Measurements from ENCODE around the gene CDK5R1. TPM values are rescaled to one million over a fixed set of nuclear protein-coding genes. Genes with fewer than 3 reads are reported as not detected.
A peak's percentile ranks its signal among the peaks of the same experiment; 100 is the strongest.

The CDK5R1 gene
- total RNA-seq, 1 donor from 2014 or later = 1.4 TPM

DNA sequence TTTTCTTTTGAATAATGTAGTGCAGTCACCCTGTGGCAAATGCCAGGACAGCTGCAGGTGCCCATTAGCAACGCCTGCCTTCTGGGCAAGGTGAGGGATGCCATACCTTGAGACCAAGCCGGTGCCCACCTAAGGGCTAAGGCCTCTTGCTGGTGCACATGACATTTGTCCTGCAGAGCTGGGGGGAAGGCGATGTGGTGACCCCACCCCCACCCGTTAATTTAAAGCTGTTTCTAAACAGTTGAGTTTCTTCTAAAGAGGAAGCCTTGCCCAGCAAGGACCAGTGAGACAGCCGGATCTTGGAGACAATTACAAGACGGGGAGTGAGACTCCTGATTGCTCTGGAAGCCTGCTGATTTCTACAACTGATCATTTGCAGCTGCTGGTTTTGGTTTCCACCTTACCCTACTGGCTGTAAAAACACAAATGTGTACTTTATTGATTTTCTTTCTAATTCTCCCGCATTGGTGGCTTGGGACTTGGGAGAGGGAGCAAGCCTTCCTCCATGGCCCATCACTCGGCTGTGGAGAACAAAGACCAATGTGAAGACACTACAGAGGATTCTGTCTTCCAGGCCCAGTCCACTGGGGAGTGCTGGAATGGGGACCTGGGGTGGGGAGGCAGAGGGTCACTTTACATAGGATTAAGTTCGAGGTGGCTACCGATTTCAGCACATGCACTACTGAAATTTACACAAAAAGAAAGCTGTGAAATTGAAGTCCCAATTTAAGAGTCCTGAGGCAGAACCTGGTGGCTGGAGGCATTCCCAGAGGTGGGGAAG is 2.7 kb downstream of the CDK5R1 start:
- DNase-seq = no peak
- intact Hi-C loops (cut with micrococcal nuclease) = no loop called here
- no peak for ATAC-seq

GRCh38 chr17:32490101-32490482 is 3.3 kb downstream of the CDK5R1 start:
- intact Hi-C loops (cut with micrococcal nuclease) = no loop called here
- no peak for DNase-seq
- no peak for ATAC-seq

DNA sequence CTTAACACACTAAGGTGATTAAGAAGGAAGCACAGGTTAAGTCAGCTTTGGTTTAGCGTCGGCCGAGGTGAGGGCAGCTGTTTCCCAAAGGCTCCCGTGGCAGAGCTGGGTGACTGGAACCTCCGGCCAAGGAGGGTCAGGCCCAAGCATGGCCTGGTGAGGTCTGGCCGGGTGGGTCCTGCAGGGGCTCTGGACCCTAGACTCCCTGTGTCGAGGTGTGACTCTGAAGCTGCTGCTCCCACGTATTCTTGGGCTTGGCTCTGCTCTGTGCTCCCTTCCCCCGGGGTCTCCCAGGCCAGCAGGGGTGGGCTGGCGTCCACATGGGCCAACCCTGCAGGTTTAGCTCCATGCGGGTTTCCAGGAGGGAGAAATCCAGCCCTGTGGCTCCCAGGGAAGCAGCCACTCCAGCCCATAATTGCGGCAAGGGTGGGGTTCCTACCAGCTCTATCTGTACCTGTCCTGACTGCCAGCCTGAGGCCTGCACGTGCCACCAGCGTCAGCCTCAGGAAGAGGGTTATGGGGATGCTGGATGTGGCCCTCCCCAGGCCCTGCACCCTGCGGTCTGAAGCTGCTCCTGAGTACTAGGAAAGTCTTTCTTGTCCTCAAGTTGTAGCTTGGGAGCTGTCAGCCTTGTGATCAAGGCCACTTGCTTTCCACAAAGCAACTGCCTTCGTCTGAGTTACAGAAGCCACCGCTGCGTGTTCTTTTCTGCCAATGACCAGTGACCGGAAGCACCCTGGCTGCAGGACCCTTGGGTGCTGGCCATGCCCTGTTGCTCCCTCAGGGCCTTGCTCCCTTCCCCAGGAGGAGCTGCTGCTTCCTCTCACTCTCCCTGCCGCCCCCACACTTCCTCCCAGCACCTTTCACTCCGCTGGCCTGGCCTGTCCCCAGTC is 4.8 kb downstream of the CDK5R1 start:
- intact Hi-C loops (cut with micrococcal nuclease) = no loop called here
- no peak for ATAC-seq
- no peak for DNase-seq

GRCh38 chr17:32492264-32492589 is 5.4 kb downstream of the CDK5R1 start:
- DNase-seq = no peak
- ATAC-seq = no peak
- intact Hi-C loops (cut with micrococcal nuclease) = no loop called here

GRCh38 chr17:32492648-32493289 is 6.0 kb downstream of the CDK5R1 start:
- no peak for DNase-seq
- no peak for ATAC-seq
- intact Hi-C loops (cut with micrococcal nuclease) = no loop called here

GRCh38 chr17:32493571-32493970 is 6.8 kb downstream of the CDK5R1 start:
- intact Hi-C loops (cut with micrococcal nuclease) = no loop called here
- DNase-seq (no peak), ATAC-seq (no peak)

GRCh38 chr17:32493976-32494513 is 7.3 kb downstream of the CDK5R1 start:
- DNase-seq (no peak), ATAC-seq (no peak)
- intact Hi-C loops (cut with micrococcal nuclease) = no loop called here

- intact Hi-C loops (cut with micrococcal nuclease) = no loop called here
- DNase-seq = no peak
- no peak for ATAC-seq
These were observed 8.0 kb downstream of the CDK5R1 start for GRCh38 chr17:32494621-32495358.

DNA sequence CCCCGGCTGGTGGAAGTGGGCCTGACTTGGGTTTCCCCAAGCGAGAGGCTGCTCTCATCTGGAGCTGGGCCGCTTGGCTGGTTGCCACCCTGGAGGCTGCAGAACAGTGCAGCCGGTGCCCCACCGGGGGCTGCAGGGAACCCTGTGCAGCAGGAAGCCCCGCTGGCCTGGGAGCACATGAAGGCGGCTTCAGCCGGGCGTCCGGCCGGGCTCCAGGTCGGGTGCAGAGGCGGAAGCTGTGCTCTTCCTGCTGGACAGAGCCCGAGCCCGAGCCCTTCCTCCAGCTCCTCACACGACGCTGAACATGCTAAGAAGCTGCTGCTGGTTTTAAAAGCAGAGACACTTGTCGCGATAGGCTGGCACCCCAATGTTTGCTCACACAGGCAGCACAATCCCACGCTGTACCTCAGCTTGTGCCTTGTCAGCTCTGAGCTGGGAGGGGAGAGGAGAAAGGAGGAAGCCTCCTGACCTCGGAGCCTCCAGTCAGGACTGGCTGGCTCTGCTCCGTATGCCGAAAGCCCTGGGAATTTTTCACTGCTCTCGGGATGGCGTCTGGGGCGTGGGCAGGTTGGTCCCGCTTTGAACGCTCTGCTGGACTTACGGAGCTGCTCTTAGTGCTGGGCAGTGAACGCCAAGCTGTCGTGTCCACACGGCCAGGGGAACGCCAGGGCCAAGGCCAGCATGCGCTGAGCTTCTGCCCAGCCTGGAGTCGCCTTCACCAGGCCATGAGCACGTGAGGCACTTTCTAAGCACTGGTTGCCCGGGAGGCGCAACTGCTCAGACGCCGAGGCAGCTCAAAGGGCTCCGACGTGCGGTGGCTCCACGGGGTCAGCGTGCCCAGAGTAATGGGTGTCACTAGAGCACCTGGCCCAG is 8.8 kb downstream of the CDK5R1 start:
- intact Hi-C loops (cut with micrococcal nuclease) = no loop called here
- ATAC-seq (peak; percentile 66), DNase-seq (peak; percentile 68)

DNA sequence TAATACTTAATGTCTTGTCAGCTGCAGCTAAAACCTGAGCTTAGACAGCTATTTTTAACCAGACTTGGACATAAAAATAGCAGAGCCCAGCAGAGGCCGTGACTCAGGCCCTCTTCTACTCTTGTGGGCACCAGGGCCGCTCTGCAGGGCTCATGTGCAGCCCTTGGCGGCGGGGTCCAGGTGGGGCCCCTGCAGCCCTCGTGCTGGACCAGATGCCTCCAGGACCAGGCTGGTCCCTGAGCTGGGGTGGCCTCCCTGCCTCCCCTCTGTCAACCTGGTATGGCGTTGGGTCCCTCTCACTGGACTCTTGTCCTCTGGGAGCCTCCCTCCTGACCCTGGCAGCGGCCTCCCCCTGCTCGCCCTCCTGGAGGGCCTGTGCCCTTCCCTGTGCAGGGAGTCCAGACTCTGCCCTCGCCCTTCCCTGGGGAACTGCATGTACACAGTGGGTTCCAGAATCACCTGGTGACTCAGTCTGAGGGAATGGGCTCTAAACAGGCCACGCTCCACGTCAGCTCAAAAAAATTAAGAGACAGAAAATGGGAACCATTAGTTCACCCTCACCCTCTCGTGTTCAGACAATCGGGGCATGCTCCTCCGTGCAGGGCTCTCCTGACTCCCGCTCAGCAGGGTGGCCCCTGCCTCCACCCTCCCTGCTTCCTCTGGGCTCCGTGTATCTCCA is 9.7 kb downstream of the CDK5R1 start:
- no peak for DNase-seq
- intact Hi-C loops (cut with micrococcal nuclease) = no loop called here
- peak; percentile 83 for ATAC-seq

GRCh38 chr17:32497431-32498205 is 10.8 kb downstream of the CDK5R1 start:
- ATAC-seq = no peak
- no peak for DNase-seq
- intact Hi-C loops (cut with micrococcal nuclease) = no loop called here

GRCh38 chr17:32498391-32498790 is 11.6 kb downstream of the CDK5R1 start:
- ATAC-seq = no peak
- DNase-seq = no peak
- intact Hi-C loops (cut with micrococcal nuclease) = no loop called here

- ATAC-seq (no peak), DNase-seq (no peak)
- intact Hi-C loops (cut with micrococcal nuclease) = no loop called here
These were observed 15.2 kb downstream of the CDK5R1 start for GRCh38 chr17:32502013-32502412.

DNA sequence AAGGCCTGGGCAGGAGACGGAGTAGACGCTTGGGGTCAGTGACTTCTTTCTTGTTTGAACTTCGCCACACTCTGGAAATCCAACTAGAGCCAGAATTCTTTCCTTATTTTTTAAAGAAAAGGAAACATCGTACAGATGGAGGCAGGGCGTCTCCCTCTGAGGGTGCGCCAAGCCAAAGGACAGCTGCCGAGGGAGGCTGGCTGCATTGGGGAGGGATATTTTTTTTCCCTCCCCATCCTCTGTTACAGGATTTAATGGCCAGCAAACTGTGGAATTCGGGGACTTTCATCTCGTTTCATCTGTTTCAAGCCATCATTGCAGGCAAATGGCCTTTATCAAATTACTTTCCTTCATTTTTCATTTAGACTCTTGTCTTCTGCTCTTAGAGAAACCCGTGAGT is 15.9 kb downstream of the CDK5R1 start:
- DNase-seq (no peak), ATAC-seq (peak; percentile 31)
- intact Hi-C loops (cut with micrococcal nuclease) = no loop called here

DNA sequence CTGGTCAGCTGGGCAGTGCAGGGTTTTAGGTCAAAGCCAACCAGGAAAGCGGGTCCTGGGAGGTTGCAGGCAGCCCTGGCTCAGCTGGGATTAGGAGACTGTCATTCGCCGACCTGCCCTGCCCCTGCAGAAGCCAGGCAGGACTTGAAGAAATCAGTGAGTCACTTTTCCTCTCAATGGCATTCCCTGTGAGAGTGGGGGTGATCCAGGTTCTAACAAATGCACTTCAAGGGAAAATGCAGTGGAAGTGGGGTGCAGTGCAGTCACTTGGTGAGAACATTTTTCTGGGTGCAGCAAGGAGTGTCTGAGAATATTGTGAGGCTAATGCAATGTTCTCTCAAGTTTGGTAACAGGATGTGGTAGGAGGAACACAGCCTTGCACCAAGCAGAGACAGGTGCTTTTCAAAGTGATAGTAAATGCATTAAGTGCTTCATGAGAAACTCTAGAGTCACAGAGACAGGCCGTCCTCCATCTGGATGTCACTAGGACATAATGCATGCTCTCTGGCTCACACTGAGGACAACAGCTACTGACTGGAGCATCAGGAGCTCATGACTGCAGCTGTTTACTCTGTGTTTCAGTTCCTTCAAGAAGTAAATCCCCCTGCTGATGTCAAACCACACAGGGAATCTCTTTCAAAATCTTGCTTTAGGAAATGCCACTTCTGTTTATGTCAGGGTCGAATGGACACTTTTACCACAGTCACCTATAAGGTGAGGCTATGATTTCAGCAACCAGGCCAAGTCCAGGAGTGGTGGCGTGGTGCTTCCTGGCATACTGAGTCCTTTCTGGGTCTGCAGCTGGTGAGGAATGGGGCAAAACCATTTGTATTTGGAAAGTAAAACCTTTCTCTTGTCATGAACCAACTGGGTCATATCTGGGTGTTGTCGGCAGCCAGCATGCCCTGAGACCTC is 16.7 kb downstream of the CDK5R1 start:
- intact Hi-C loops (cut with micrococcal nuclease) = no loop called here
- ATAC-seq (no peak), DNase-seq (no peak)

Data from left ventricle myocardium superior (tissue), 1 donor.